GM20431 (cell line): ENCODE measurements around the gene ABCC2.
"Not testable (repeated sequence)": the region's sequence is repeated elsewhere in the genome, so short reads cannot be mapped to it uniquely, and the experiment has no call there.

Experiments used
- in situ Hi-C: fragments of 300-500 bp; cut with MseI, MboI; formaldehyde crosslinking; loops from one replicate; pipeline ENCODE4 v1.15.0; 2020; ENCODE audit warnings: low sequenced_read_pairs; ENCODE audit not compliant: unreplicated experiment

ABCC2 gene

DNA sequence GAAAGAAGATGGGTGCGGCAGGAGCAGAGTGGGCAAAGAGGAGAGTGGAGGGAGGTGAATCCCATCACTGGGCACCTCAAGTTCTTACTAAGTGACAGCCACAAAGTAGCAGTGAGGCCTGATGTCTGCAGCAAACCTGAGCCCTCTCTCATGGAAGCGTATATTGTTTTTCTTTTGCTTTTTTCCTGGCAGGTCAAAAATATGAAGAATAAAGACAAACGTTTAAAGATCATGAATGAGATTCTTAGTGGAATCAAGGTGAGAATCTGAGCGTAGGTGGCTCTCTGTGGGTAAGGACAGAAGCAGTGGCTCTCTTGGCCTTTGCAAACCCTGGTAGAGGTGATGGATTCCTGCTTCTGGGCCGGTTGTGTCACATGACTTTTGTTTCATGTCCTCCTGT lies 22.8 kb downstream of the ABCC2 start:
- in situ Hi-C loops: no loop called here

DNA sequence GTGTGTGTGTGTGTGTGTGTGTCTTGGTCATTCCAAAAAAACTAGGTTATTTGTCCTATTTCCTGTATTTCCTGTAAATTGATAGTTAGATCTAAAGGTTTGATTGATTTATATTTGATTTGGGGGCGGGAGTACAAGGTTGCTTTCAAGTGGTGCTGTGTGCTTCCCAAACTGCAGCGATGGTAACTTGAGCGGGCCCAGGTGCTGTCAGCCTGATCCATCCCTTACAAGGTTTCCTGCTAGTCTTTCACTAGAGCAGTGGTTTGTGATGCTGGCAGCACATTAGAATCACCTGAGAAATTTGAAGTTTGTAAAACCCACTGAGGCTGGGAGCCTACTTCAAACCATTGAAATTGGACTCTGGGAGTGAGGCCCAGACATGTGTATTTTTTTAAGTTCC lies 23.7 kb downstream of the ABCC2 start:
- in situ Hi-C loops: no loop called here

DNA sequence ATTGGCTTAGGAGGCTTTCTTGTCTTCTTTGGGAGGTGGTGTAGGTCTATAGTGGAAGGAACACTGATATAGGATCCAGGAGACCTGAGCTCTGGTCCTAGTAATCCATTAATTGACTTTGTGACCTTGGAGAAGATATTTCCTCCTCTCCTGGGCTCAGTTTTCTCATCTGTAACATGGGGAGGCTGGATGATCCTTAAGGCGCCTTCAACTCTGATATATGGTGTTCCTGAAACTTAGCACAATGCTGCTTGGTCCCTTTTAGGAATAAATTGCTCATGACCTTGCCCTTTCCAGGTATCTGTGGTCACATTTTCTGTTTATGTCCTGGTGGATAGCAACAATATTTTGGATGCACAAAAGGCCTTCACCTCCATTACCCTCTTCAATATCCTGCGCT lies 25.3 kb downstream of the ABCC2 start:
- in situ Hi-C loops: no loop called here

DNA sequence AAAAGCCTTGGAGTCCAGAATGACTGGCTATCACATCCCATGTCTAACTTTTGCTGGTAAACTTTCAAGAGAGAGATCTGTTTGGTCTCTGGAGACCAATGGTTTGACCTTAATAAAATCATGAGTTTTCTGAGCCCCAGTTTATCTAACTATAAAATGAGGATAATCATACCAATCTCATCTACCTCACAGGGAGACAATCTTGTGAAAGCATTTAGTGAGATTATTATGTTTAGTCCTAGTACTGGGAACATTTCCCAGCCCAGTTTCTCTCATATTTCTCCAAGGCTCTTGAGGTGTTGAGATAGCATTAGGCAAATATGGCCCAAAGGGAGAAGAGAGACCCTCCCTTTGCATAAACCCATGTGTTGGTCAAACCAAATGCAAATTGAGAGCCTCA lies 25.8 kb downstream of the ABCC2 start:
- in situ Hi-C loops: no loop called here

DNA sequence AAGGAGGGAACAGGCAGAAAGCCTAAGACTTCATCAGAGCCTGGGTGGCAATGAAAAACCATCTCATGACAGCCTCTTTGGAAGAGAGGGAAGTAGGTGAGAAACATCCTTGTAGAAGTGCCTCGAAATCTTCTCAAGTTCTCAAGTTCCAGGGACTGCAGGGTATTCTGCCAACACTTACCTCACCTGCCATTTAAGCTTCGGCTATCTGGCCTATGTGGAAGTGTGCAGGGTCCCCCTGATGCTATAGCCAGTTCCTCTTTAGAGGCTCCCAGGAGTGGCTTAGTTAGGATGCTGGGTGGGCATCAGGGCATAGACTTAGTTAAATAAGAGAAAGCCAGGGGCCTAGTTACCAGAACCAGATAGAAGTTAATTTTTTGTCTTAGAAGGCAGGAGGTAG lies 27.0 kb downstream of the ABCC2 start:
- in situ Hi-C loops: no loop called here

DNA sequence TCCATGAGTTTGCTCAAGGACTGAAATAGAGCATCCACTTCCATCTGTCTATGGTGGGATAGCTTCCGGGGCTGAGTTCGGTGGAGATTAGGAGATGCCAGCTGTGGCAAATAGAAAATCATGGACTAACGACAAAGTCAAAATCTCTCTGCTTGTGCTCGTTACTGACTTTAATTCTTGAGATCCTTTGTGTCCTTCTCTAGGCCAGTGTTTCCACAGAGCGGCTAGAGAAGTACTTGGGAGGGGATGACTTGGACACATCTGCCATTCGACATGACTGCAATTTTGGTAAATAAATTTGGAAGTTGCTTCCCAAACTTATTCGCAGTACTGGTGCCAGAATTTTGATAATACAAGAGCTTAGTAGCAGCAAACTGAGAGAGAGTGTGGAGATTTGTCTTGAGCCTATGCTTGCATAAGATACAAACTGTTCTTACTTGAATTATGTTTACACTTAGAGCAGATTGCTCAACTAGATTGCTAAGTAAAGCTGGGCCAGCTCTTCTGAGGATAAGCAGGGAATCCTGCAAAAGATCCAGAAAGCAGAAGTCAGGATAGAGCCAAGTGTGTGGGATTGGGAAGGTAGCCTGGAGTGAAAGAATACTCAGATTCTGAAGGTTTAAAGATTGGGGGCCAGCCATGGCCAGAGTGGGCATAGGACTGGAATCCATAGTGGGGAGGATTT lies 27.6 kb downstream of the ABCC2 start:
- in situ Hi-C loops: no loop called here

DNA sequence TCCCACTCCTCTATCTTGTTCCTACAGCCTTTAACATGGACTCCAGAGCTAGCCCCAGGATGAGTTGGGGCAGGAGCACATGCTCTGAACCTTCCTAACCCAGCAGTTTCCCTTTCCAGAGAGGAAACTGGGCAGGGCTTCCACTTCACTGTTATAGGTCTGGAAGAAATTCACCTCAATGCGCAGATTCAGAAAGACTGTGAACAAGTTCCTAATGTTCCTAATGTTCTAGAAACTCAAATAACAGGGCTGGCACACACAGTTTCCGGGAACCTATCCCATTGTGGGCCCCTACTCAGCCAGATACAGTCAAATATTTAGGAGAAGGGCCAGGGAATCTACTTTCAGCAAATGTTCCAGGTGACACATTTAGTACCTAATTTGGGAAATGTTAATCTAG lies 29.7 kb downstream of the ABCC2 start:
- in situ Hi-C loops: no loop called here

DNA sequence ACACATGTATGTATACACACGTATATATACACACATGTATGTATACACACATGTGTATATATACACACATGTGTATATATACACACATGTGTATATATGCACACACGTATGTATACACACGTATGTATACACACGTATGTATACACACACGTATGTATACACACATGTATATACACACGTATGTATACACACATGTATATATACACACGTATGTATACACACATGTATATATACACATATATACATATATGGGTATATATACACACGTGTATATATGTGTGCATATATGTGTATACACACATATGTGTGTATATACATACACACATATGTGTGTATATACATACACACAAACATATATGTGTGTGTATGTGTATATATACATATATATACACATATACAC lies 31.7 kb downstream of the ABCC2 start:
- in situ Hi-C loops: no loop called here

DNA sequence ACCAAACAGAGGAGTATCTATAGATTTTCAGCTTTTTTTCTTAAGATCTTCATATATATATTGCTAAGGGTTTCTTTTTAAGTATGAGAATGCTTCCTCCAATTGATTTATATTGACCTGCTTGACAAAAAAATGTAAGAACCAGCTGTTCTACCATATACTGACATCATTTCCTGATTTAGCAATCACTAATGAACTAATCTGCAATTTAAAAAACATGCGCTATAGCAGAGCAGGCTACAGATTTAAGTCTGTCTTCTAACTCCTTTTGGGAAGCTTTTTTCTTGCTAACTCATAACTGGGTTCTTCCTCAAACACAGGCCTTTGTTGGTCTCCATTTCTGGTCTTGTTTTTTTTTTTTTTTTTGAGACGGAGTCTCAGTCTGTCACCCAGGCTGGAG lies 33.2 kb downstream of the ABCC2 start:
- in situ Hi-C loops: no loop called here

DNA sequence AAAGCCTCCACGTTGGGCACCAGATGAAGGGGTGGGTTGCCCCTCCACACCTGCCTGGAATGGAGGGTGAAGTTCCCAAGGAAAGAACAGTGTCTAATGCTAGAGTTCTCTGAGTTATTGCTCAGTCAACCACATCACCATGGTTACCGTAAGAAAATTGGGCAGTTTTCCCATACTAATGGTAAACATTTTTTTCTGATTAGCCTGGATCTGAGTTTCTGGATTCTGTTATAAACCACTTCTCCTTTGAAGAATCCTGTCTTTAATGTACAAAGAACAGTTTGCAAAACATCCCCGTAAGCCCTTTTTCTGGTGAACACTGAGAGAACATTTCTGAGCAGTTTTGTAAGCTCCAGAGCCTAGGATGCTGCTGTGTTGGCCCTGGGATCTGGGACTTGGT lies 45.5 kb downstream of the ABCC2 start:
- in situ Hi-C loops: no loop called here

DNA sequence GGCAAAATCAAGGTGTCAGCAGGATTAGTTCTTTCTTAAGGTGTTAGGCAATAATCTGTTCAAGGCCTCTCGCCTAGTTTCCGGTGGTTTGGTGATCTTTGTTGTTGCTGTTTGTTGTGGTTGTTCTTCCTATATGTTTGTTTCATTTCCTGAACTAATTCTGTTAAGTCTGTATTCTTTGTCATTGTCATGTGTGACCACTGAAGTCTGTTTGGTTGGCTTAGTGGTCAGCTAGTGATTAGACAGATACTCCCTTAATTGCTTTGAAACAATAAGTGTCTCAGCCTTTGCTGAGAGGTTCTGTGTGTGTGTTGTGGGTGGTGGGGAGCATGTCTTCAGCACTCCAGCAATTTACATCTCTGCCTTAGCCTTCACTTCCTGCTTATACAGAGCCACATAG lies 46.0 kb downstream of the ABCC2 start:
- in situ Hi-C loops: no loop called here

DNA sequence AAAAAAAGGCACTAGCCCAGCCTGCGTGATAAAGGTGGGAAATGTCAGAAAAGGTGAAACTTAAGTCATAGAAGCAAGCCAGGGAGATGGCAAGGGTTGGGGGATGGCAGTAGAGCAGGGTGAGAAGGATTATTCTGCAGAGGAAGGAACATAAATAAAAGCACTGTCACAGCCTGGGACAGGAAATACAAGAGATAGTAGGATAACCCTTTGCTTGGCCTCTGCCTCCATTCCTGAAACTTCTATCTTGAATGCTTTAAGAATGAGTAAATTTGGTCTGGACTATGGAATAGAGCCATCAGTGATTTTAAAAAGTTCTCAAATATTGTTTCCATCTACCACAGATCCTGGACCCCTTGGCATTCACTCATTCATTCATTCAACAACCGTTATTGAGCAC lies 50.0 kb downstream of the ABCC2 start:
- in situ Hi-C loops: no loop called here

DNA sequence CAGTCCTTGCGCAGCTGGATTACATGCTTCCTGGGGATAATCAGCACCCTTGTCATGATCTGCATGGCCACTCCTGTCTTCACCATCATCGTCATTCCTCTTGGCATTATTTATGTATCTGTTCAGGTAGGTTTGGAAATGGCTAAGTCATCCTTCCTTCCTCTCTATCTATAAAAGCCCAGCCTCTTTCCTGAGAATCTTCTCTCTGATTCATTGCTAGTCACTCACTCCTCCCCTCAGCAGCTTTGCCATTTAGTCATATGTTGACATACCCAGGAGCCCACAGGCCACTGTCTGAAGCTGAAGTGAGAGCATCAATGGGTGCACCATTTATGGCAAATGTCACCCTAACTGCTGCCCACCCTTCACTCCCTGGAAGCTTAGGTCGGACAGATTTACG lies 52.0 kb downstream of the ABCC2 start:
- in situ Hi-C loops: no loop called here

DNA sequence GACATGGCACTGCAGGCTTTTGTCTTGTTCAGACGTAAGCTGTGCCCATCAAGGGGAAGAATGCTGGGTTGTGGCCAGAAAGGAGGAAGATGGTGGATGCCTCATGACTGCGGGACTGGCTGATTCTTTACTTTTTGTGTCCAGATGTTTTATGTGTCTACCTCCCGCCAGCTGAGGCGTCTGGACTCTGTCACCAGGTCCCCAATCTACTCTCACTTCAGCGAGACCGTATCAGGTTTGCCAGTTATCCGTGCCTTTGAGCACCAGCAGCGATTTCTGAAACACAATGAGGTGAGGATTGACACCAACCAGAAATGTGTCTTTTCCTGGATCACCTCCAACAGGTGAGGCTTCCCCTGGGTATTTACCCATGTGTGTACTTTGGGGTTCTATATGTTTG lies 53.5 kb downstream of the ABCC2 start:
- in situ Hi-C loops: no loop called here

DNA sequence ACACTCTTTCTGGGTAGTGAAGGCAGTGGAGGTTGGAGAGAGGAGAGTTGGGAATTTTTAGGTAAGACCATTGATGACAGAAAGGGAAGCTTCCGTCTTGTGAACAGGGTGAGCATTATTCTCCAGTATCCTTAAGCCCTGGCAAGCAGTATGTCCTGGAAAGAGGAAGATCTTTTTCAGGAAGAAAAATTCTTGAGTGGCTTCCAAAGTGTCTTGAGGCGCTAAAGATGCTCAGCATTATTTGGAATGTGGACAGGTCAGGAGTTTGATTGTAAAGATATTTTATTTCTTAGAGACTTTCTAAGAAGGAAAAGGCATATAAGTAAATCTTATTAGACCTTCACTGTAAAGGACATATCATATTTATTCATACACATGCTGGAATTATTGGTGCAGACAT lies 54.3 kb downstream of the ABCC2 start:
- in situ Hi-C loops: no loop called here

DNA sequence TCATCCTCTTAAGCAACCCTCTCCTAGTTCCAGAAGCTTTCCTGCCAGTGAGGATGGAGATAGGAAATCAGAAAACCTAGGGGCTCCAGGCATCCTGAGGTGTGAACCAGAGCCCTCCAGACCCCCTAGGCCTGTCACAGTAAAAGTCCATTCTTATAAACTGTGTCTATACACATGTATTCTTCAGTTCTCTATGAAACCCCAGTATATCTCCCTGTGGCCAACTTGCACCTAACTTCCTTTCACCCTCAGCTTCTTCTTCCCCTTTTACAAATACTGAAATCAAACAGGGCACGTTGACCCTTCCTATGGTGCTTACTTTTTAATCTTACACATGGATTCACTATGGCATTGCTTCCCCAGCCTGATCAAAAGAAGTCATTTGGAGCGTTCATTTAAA lies 58.4 kb downstream of the ABCC2 start:
- in situ Hi-C loops: not testable (repeated sequence)

DNA sequence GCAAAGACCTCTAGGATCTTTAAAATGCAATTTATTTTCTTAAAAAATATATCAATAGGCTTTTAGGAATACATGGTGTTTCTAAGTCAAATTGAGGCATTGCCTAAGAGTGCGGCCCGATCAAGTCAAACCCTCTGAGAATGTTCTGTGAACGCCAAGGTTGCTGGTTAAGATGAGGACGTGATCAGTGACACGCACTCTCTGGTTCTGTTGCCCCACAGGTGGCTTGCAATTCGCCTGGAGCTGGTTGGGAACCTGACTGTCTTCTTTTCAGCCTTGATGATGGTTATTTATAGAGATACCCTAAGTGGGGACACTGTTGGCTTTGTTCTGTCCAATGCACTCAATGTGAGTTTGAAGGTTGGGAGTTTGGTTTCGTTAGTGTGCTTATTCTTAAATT lies 59.3 kb downstream of the ABCC2 start:
- in situ Hi-C loops: no loop called here

DNA sequence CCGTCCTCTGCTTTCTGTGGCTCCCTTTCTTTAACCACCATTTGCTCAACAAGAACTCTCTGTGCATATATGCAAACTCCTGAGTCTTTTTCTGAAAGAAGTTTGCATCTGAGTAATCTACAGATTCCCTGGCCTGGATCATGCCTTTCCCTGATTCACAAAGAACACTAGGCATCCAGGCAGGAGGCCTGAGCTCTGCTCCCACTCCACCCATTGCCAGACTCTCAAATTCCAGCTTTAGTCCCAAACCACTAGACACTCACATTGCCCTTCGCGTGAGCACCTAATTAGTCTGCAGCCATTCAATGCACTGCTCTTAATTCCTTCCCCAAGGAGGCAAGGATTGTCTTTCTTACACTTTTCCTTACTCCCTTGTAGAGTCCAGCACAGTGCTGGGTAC lies 60.9 kb downstream of the ABCC2 start:
- in situ Hi-C loops: no loop called here

DNA sequence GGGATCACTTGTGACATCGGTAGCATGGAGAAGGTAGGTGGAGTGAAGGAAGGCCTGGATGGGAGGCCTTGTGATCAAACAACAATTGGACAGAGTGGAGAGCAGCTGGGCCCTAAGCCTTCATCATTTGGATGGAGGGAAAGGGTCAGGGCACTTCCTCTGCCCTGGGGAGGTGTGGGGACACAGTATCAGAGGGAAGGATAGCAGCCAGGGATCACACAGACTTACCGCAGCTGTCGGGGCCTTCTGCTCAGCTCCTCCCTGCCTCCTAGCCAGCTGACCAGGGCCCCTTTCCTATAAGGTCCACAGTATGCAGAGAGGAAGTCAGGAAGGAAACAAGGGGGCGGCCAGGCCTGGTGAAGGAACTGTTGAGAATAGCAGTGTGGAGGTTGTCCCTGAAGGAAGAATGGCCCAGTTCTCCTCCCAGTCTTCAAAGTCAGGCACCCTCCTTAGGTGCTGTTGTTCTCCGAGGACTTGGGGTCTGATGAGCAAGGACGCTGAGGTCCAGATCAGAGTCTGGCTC lies 62.1 kb downstream of the ABCC2 start:
- in situ Hi-C loops: no loop called here

DNA sequence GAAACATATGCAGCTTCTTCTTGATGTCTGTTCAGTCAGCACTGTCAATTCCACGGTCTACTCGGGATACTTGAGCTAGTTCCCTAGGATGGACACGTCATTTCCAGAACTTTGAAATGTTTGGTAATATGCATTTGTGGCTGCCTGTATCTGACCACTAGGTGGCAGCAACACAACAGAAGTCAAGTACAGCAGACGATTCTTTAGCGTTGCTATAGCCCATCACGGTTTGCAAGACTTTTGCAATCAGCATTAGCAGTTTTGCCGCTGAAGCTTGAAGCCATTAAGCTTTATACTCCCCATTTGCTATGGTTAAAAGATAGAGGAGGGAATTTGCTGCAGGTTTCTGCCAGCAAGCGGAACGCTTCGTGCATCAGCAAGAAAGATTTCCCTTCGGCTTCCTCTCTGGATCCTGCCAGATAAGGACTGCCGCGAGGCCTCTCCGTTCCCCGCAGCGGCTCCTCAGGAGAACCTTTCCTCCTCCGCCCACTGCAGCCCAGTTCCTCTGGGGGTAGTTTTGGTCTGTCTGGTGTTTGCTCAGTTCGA lies 63.5 kb downstream of the ABCC2 start:
- in situ Hi-C loops: no loop called here

DNA sequence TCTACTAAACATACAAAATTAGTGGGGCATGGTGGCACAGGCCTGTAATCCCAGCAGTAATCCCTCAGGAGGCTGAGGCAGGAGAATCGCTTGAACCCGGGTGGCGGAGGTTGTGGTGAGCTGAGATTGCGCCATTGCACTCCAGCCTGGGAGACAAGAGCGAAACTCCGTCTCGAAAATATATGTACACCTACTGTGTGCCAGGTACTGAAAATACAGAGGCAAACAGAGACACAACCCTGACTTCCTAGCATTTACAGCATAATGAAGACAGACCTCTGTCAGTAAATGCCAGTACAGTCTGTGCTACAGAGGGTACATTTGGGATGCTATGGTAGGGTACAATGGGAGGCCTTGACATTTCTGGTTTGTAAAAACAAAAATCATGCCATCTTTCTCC lies 66.6 kb downstream of the ABCC2 start:
- in situ Hi-C loops: no loop called here

DNA sequence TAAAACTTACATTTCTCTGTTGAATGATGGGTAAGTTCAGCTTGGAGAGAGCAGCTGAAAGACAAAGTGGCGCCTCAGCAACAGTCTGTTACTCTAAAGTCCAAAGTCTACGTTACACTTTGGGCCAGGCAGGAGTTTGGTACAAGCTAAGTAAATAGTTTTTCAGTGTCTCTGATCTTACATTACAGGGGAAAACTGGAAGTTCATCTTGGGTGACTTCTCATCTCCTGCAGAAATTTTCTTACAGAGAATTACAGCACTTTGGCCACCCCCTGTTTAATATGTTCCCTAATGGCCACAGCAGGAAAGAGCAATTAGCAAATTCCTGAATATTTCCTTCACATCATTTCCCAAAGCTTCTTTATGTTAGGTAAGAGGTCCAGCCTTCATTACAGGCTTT lies 67.1 kb downstream of the ABCC2 start:
- in situ Hi-C loops: no loop called here
